Psoas muscle (tissue), 8 donors: Measurements from ENCODE around the gene RBMX2. TPM values are rescaled to one million over a fixed set of nuclear protein-coding genes. Genes with fewer than 3 reads are reported as not detected.

ENCODE experiments used
- ATAC-seq, 4 donors: fragments of 200-7000 bp; cut with Tn5 transposase; one replicate each; pipeline ENCODE4 v1.9.1; 2020; ENCODE audit warnings: moderate library complexity in 3 of 4, mild to moderate bottlenecking in 2 of 4
- DNase-seq, 2 donors: peaks; one replicate each; pipeline ENCODE4 v3.0.0-alpha.2; 2020
- H3K27ac ChIP-seq: fragments of 200-600 bp; one replicate; pipeline ENCODE4 v1.8.0; 2022
- H3K27me3 ChIP-seq, 3 donors: fragments of 200-600 bp in 1 of 3; one replicate each; pipeline versions ENCODE4 v1.6.1 to v1.8.0; 2013 to 2022; ENCODE audit warnings: low read length in 2 of 3, mild to moderate bottlenecking in 2 of 3, moderate library complexity in 1 of 3; ENCODE audit not compliant: insufficient read depth in 3 of 3
- H3K36me3 ChIP-seq, 2 donors: fragments of 200-600 bp in 1 of 2; one replicate each; pipeline versions ENCODE4 v1.6.1 to v1.8.0; 2013 to 2022; ENCODE audit warnings: low read depth in 1 of 2, mild to moderate bottlenecking in 1 of 2, moderate library complexity in 1 of 2; ENCODE audit not compliant: insufficient read depth in 1 of 2
- H3K4me1 ChIP-seq: fragments of 200-600 bp; one replicate; pipeline ENCODE4 v1.8.0; 2022
- H3K4me3 ChIP-seq: fragments of 200-600 bp; one replicate; pipeline ENCODE4 v1.8.0; 2022; ENCODE audit warnings: mild to moderate bottlenecking
- H3K9me3 ChIP-seq: fragments of 200-600 bp; one replicate; pipeline ENCODE4 v1.8.0; 2022
- CTCF ChIP-seq: fragments of 200-600 bp; IDR thresholded peaks from one replicate; pipeline ENCODE4 v1.8.0; 2022; ENCODE audit warnings: antibody characterized with exemption
- WGBS, 3 donors: extraction: QIAGEN DNeasy Blood & Tissue Kit; methylation state at CpG; one replicate each; pipeline versions ENCODE4 v1.1.6 to v1.1.7; 2013; 5-methylcytosine and 5-hydroxymethylcytosine counted together
- intact Hi-C, 2 donors: fragments of 100-400 bp; cut with DNase I; formaldehyde crosslinking; loops; one replicate each; pipeline versions ENCODE4 v1.11.0 to v1.14.2; 2022
- polyA plus RNA-seq, 3 donors: library from polyadenylated mRNA; stranded (reverse); fragments of 200-250 nt; gene quantifications; one replicate each; pipeline ENCODE4 v1.2.3, GENCODE V29; 2013
- total RNA-seq, 4 donors: library from RNA; stranded (reverse); fragmentation: NEBNext Ultra II Directional in 2 of 4; extraction: Animal tissue kit (Norgen Biotek cat#: 25700) in 2 of 4; gene quantifications; one replicate each; pipeline versions ENCODE4 v1.2.1 to v1.2.4, GENCODE V29; 2021 to 2023
- donor health status: healthy with polysubstance abuse.
- donor health status: DM: no; HTN: no; CAD: no; lungs with moderate emphysema.
- donor health status: Bipolar disorder and iron deficiency.
- donor health status: healthy.
- donor health status: DM: yes; HTN: yes; CAD: no.
- donor health status: DM: no; HTN: no; CAD: no.
- donor health status: DM: no; HTN: no; CAD: no.
- donor health status: DM: yes; HTN: yes; CAD: no.

RBMX2 gene
- total and polyA plus RNA-seq, 7 donors, result 7.7 to 16.7 (median 11.5) TPM

- H3K9me3 ChIP-seq, result peaks cover 8% of the 10 kb centered on the region
- ATAC-seq (no peak), DNase-seq (no peak)
- no peak overlapping the region for H3K27ac ChIP-seq
- H3K4me1 ChIP-seq, result no peaks in the 10 kb centered on the region
- no peak overlapping the region for H3K4me3 ChIP-seq
- no peaks in the 10 kb centered on the region for H3K36me3 ChIP-seq
- H3K27me3 ChIP-seq, result no peaks in the 10 kb centered on the region
- no peak for TF ChIP-seq CTCF
- intact Hi-C loops, result no loop called here
These were observed 42.1 kb downstream of the RBMX2 start for GRCh38 chrX:130443875-130444274.

DNA sequence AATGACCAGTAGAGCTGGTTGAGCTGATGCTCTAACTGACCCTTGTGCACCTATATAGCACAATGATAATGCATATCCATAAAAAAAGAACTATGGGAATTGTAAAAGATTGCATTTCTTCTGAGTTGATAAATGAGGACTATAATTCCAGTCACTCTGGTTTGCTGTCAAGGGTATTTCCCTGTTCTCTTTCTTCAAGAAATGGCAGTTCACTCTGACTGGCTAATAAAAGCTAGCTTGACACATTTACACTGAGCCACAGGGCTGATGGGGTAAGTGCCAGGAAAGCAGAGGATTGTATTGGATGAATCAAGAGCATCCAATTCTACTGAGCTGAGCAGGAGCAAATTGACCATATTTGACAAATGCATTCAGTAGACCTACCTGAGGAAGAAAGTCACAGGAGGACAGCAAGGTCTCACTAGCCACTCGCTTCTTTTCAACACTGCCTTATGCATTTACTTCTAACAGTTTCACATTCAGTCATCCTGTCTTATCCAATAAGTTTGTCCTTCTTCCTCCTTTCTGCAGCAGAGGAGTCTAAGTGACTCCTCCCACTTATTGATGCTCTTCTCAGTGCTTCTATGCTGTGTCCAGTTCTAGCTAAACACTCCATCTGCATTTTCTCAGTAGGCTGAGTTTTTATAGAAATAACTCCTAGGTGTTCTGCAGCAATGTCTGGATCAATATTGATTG, 43.0 kb downstream of the RBMX2 start:
- Histone ChIP-seq H3K4me1 (no peaks in the 10 kb centered on the region), H3K9me3 (no peaks in the 10 kb centered on the region), H3K27ac (no peak overlapping the region), H3K27me3 (no peaks in the 10 kb centered on the region), H3K4me3 (no peak overlapping the region), H3K36me3 (no peaks in the 10 kb centered on the region)
- intact Hi-C loops, result no loop called here
- no peak for TF ChIP-seq CTCF
- 83 to 93% (median 89%) methylated on average over 1 of the region's 1 CpG for WGBS, 3 donors
- DNase-seq (no peak), ATAC-seq (no peak)

- Histone ChIP-seq H3K4me3 (no peak overlapping the region), H3K9me3 (no peaks in the 10 kb centered on the region), H3K27me3 (no peaks in the 10 kb centered on the region), H3K27ac (no peak overlapping the region), H3K4me1 (no peaks in the 10 kb centered on the region), H3K36me3 (no peaks in the 10 kb centered on the region)
- TF ChIP-seq CTCF, result no peak
- 50 to 66% (median 63%) methylated on average over 4 of the region's 4 CpGs for WGBS, 3 donors
- DNase-seq (no peak), ATAC-seq (no peak)
- intact Hi-C loops, result no loop called here
These were observed 45.2 kb downstream of the RBMX2 start for GRCh38 chrX:130446974-130447373.

Other genes starting within 250 kb of the RBMX2 start
- 10 to 100 TPM; 48.6 to 59.9 (median 53.1) TPM for gene AIFM1, start 236.1 kb upstream of the RBMX2 start, total RNA-seq
- gene AIFM1, start 236.1 kb upstream of the RBMX2 start, polyA plus RNA-seq, result 10 to 100 TPM; 53.8 to 61.6 (median 59.5) TPM
- gene RAB33A, start 230.0 kb upstream of the RBMX2 start, total RNA-seq, result under 1 TPM in 2 of 4 donors, not detected in 2; 0.21 to 0.30 TPM
- under 1 TPM; 0.03 to 0.16 (median 0.13) TPM for gene RAB33A, start 230.0 kb upstream of the RBMX2 start, polyA plus RNA-seq
- 1 to 10 TPM; 2.8 to 4.1 (median 3.3) TPM for gene ZNF280C, start 133.1 kb upstream of the RBMX2 start, total RNA-seq
- 1 to 10 TPM in 1 of 3 donors, under 1 TPM in 2; 0.72 to 1.2 (median 0.89) TPM for gene ZNF280C, start 133.1 kb upstream of the RBMX2 start, polyA plus RNA-seq
- gene SLC25A14, start 62.1 kb upstream of the RBMX2 start, total RNA-seq, result 1 to 10 TPM; 3.5 to 7.1 (median 5.3) TPM
- 10 to 100 TPM in 1 of 3 donors, 1 to 10 TPM in 2; 7.5 to 19.2 (median 8.2) TPM for gene SLC25A14, start 62.1 kb upstream of the RBMX2 start, polyA plus RNA-seq
- gene GPR119, start 16.3 kb upstream of the RBMX2 start, total RNA-seq, result not detected
- not detected for gene GPR119, start 16.3 kb upstream of the RBMX2 start, polyA plus RNA-seq